Cardiac muscle cell (in vitro differentiated cells and primary cell): ENCODE results near the gene AQP5. TPM values are rescaled to one million over a fixed set of nuclear protein-coding genes. Genes with fewer than 3 reads are reported as not detected.

Experiments used
- DNase-seq, 2 donors: peaks; one replicate each; pipeline versions ENCODE4 v3.0.0 to v3.0.0-alpha.2; 2010 to 2017; ENCODE audit warnings: low read depth in 1 of 2, low spot score in 1 of 2
- H3K27ac ChIP-seq: fragments of 200-600 bp; sonication (generic); 2 replicates; pipeline ENCODE4 v1.5.1; 2016
- H3K27me3 ChIP-seq: fragments of 200-600 bp; sonication (generic); 2 replicates; pipeline ENCODE4 v1.6.0; 2016; ENCODE audit warnings: control low read depth
- H3K36me3 ChIP-seq: fragments of 200-600 bp; sonication (generic); 2 replicates; pipeline ENCODE4 v1.5.1; 2016; ENCODE audit warnings: control low read depth
- H3K4me1 ChIP-seq: fragments of 200-600 bp; sonication (generic); 2 replicates; pipeline ENCODE4 v1.8.1; 2017; ENCODE audit warnings: low read depth, mild to moderate bottlenecking, mixed run types
- H3K4me3 ChIP-seq: fragments of 200-600 bp; sonication (generic); 2 replicates; pipeline ENCODE4 v1.5.1; 2016; ENCODE audit warnings: mild to moderate bottlenecking
- H3K9me3 ChIP-seq: fragments of 200-600 bp; sonication (generic); 2 replicates; pipeline ENCODE4 v1.5.1; 2017; ENCODE audit warnings: low read depth, mild to moderate bottlenecking, control low read depth
- CTCF ChIP-seq: IDR thresholded peaks from 2 replicates; pipeline ENCODE4 v1.5.1; 2012; ENCODE audit warnings: low read depth, mild to moderate bottlenecking, low read length
- polyA plus RNA-seq: library from polyadenylated mRNA; unstranded; fragments of >200 nt; fragmentation: Nextera tagmentation; extraction: Ambion mirVana; gene quantifications from 2 replicates; pipeline ENCODE4 v1.2.1, GENCODE V29; 2016
- total RNA-seq: library from RNA; depleted of rRNA; stranded (reverse); fragments of >200 nt; gene quantifications from 2 replicates; pipeline ENCODE4 v1.2.3, GENCODE V29; 2016

The AQP5 gene
- total and polyA plus RNA-seq, 2 experiments from 2014 or later, result 0.56 to 1.6 TPM

- H3K36me3 ChIP-seq, result no peaks in the 10 kb centered on the region
- peaks cover 3% of the 10 kb centered on the region for H3K4me1 ChIP-seq
- H3K4me3 ChIP-seq, result no peak overlapping the region
- H3K27ac ChIP-seq, result no peak overlapping the region
- no peak for DNase-seq
- H3K9me3 ChIP-seq, result no peaks in the 10 kb centered on the region
- TF ChIP-seq CTCF, result no peak
- peaks cover 9% of the 10 kb centered on the region for H3K27me3 ChIP-seq
Observed at GRCh38 chr12:49969027-49969426, 7.4 kb downstream of the AQP5 start.

DNA sequence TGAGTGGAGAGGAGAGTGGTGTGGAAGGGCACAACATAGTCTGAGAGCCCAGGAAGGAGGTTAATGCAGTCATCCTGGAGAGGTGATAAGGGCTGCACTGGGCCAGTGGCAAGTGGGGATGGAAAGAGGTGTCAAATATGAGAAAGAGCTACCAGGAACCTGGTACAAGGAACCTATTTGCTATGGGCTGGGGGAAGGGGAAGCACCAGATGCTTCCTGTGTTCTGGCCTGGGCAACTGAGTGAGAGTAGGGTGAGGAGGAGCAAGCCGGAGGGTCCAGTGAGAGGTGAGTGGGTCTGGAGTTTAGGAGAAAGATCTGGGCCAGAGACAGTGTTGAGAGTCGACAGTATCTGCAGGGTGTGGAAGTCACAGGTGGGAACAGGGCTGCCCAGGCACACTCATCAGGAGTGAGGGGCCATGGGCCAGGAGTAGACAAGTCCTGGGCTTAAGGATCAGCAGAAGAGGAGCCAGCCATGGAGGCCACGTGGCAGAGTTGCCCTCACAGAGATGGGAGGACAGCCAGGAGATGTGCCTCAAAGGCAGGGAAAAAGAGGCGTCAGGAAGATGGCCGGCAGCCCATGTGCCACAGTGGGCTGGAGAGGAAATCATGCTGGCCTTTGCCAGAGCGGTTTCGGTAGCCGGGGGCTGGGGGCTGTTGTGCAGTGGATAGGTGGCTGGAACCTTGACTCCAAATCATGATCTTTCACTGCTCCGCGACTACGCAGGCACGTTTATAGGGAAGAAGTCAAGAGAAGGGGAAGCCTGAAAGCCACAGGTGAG, 8.2 kb downstream of the AQP5 start:
- H3K27me3 ChIP-seq, result peaks cover 1% of the 10 kb centered on the region
- no peak for TF ChIP-seq CTCF
- no peaks in the 10 kb centered on the region for H3K36me3 ChIP-seq
- H3K4me3 ChIP-seq, result no peak overlapping the region
- DNase-seq, result no peak
- no peaks in the 10 kb centered on the region for H3K9me3 ChIP-seq
- peaks cover 6% of the 10 kb centered on the region for H3K4me1 ChIP-seq
- no peak overlapping the region for H3K27ac ChIP-seq

- Histone ChIP-seq H3K9me3 (no peaks in the 10 kb centered on the region), H3K4me1 (peaks cover 14% of the 10 kb centered on the region), H3K4me3 (no peak overlapping the region), H3K27ac (no peak overlapping the region), H3K27me3 (no peaks in the 10 kb centered on the region), H3K36me3 (no peaks in the 10 kb centered on the region)
- TF ChIP-seq CTCF, result no peak
- no peak for DNase-seq
Observed at GRCh38 chr12:49970658-49971057, 9.0 kb downstream of the AQP5 start.

DNA sequence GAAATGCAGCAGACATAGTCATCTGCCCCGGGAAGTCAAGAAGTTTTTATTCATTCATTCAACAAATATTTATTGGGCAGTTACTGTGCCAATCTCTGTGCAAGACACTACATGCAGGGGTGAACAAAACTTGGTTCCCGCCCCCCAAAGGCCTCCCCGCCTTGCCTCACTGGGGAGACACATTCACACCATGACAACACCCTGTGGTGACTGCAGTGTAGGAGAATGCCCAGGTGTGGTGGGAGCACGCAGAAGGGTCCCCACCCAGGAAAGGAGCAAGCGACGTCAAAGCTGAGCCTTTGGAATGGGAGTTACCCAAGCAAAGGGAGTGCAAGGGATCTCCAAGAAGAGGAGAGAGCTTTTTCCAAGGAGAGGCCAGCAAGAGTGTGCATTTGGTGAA, 9.5 kb downstream of the AQP5 start:
- no peak overlapping the region for H3K4me3 ChIP-seq
- no peaks in the 10 kb centered on the region for H3K36me3 ChIP-seq
- peaks cover 16% of the 10 kb centered on the region for H3K4me1 ChIP-seq
- H3K27ac ChIP-seq, result no peak overlapping the region
- TF ChIP-seq CTCF, result no peak
- H3K27me3 ChIP-seq, result no peaks in the 10 kb centered on the region
- DNase-seq, result no peak
- H3K9me3 ChIP-seq, result no peaks in the 10 kb centered on the region

DNA sequence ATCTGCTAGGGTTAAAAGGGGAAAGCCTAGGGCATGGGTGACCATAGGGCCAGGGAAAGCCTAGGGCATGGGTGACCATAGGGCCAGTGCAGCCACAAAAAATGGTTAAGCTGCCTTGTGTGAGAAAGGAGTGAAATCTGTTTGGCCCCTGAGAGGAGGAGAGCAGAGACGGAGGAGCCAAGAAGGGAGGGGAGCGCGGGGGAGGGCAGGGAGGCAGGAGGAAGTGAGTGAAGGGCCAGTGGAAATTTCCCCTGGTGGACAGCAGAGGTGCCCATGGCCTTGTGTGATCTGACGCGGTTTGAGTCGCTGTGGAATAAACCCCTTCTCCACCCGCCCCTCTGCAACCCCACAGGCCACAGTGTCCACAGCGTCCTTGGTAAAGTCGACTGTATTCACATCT, 10.5 kb downstream of the AQP5 start:
- Histone ChIP-seq H3K36me3 (no peaks in the 10 kb centered on the region), H3K4me3 (no peak overlapping the region), H3K4me1 (peaks cover 16% of the 10 kb centered on the region), H3K27me3 (no peaks in the 10 kb centered on the region), H3K9me3 (no peaks in the 10 kb centered on the region), H3K27ac (no peak overlapping the region)
- TF ChIP-seq CTCF, result no peak
- DNase-seq, result no peak
